HG03064 (cell line): ENCODE results near the gene CCDC47.
"Not testable (repeated sequence)": the region's sequence is repeated elsewhere in the genome, so short reads cannot be mapped to it uniquely, and the experiment has no call there.

ENCODE experiments used
- ATAC-seq: cut with Tn5 transposase; IDR thresholded peaks from one replicate; pipeline ENCODE4 v1.9.1; 2021; ENCODE audit warnings: low read depth; ENCODE audit not compliant: unreplicated experiment

CCDC47 gene, protein sequence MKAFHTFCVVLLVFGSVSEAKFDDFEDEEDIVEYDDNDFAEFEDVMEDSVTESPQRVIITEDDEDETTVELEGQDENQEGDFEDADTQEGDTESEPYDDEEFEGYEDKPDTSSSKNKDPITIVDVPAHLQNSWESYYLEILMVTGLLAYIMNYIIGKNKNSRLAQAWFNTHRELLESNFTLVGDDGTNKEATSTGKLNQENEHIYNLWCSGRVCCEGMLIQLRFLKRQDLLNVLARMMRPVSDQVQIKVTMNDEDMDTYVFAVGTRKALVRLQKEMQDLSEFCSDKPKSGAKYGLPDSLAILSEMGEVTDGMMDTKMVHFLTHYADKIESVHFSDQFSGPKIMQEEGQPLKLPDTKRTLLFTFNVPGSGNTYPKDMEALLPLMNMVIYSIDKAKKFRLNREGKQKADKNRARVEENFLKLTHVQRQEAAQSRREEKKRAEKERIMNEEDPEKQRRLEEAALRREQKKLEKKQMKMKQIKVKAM

DNA sequence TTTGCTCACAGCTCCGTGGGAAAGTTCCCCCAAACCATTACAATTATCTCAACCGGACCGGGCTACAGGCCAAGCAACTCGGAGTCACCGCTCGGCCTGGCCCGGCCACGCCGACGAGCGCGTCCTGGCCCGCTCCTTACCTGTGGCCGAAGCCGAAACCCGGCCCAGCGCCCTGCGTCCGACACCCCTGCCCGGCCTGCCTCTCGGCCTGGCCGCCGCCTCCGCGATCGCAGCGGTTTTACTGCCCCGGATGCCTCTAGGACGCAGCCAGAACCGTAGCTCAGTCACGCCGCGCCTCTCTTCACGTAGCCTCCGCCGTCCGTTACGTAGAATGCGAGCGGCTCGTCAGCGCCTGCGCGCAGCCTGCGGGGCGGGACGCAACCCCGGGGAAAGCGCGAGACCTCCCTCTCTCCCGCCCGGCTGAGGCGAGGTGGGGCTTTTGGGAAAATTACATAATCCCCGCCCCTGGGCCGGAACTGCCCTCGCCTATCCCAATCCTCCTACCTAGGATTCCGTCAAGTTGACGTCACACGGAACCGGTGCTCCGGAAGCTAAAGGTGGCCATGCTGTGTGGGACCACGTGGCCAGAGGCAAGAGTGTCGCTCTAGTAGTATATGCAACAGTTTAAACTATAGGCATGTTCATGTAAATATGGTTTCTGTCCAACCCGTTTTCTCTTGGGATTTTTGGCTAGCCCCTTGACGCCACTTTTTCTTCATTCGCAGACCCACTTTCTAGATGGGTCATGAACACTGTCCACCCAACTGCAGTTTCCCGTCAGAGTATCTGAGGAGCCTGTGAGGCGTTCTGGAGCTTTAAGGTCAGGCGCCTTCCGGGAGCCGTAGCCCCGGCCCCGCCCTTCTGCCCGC, at the start of gene CCDC47:
CCDC47 (minus strand) TSS at position 326 of the 869 bp plus-strand sequence. CDS start 7,422 bp downstream, outside the sequence.
- peak; percentile 93 for ATAC-seq

DNA sequence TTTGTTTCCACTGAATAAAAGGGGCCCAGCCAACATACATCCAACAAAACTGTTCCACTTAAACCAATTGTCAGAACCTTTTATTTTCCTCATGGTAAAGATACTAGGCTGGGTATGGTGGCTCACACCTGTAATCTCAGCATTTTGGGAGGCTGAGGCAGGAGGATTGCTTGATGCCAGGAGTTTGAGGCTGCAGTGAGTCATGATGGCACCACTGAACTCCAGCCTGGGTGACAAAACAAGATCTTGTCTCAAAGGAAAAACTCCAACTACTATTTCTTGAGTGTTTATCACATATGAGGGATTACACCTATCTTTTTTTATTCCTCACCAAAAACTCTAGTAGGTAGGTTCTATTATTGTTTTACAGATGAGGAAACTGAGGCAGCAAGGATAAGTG, 49.1 kb upstream of the CCDC47 start:
- ATAC-seq: no peak

DNA sequence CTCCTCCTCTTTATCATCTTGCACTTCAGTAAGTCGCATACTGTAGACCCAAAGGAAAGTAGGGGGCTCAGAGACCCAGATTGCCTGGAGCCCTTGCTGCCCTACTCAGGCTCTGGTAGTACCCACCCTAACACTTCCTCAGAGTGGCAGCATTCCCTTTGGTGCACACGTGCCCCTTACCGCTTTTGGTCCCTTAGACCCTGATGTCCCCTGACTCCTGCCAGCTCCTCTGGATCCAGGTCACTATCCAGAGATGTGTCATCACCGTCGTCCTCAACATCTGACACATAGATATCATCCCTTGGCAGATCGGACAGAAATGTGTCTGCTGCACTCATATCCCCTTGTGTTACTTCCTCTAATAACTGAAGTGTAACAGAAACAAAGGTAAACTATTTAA, 48.4 kb upstream of the CCDC47 start:
- ATAC-seq: no peak

DNA sequence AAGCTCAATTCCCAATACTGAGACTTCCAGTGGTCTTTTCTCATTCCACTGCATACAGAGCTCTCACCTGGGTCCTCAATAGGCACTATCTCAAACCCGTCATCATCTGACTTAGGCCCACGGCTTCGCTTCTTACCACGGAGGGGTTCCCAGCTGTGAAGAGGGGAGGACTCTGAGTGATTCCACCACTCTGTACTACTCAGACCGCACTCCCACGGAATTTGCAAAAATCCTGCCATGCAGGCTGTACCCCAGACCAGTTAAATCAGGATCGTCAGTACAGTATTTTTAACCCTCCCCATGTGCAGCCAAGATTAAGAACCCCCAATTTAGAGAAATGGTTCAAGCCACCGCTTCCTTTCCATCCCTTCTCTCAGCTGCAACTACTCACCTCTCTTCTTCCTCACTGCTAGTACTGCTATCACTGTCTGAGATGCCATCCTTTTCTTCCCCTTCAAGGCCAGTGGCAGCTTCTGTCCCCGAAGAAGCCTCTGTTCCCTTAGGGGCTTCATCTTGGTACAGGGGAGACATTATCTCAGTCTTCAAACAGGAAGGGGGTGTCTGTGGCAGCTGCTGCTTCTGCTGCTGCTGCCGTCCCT, 47.7 kb upstream of the CCDC47 start:
- ATAC-seq: no peak

DNA sequence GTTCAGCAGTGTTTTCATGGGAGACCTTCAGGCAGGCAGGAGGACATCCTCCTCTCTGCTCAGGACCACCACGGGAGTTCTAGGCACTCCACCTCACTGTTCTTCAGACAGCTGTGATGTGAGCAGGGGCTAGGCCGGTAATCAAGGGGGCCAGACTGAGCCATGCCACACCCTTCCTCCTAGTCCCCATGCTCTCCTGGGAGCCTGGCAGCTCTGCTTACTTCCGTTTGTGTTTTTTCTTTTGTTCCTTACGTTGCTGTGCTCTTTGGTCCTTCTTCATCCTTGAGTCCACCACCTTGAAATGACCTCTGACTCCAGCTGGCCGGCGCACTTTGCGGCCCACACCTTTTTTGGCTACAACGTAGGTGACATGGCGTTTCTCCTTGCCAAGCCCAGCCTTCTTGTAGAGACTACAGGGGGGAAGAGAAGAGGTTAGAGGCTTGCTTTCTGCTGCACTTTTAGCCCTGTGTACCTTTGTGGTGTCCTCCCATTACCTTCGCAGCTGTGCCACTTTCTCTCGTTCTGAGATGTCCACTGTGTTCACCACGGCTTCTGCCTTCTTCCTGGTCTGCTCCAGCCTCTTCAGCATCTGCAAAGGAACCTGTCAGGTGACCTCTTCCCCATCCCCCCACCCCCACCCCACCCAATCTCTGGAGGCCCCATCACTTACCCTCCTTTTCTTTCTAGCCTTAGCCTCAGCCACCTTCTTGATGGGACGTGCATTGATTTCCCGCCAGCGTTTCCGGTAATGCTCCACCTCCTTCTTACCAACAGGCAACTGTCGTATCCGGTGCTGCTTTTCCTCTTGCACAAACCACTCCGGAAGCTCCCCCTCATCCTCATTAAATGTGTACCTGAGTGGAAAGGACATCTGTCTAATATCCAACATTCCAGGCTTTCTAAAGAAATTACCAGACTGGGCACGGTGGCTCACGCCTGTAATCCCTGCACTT, 46.5 kb upstream of the CCDC47 start:
- no peak for ATAC-seq

DNA sequence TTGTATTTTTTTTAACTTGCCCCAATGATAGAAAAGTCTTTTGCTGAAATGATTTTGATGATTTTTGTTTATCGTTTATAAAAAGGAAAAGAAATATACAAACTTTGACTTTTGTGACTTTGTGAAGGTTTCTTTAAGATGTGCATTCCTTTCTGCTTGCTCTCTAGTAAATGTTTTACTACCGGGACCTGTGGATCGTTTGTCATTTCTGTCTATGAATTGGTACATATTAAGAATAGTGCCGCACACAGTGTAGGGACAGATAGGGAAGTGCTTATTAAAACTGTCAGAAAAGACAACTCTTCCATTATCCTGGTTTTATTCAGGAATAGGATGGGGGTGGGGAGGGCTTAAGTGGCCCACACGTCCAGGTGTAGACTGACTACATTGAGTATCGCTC, 45.7 kb upstream of the CCDC47 start:
- no peak for ATAC-seq

DNA sequence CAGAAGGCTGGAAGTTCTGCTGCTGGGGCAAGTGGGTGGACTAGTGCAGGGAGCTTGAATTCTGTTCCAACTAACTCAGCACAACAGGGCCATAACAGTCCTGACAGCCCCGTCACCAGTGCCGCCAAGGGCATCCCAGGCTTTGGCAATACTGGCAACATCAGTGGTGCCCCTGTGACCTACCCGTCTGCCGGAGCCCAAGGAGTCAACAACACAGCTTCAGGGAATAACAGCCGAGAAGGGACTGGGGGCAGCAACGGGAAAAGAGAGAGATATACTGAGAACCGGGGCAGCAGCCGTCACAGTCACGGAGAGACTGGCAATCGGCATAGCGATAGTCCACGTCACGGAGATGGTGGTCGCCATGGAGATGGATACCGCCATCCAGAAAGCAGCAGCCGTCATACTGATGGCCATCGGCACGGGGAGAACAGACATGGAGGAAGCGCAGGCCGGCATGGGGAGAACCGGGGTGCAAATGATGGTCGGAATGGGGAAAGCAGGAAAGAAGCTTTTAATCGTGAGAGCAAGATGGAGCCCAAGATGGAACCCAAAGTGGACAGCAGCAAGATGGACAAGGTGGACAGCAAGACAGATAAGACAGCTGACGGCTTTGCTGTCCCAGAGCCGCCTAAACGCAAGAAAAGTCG, 44.5 kb upstream of the CCDC47 start:
- ATAC-seq: no peak

DNA sequence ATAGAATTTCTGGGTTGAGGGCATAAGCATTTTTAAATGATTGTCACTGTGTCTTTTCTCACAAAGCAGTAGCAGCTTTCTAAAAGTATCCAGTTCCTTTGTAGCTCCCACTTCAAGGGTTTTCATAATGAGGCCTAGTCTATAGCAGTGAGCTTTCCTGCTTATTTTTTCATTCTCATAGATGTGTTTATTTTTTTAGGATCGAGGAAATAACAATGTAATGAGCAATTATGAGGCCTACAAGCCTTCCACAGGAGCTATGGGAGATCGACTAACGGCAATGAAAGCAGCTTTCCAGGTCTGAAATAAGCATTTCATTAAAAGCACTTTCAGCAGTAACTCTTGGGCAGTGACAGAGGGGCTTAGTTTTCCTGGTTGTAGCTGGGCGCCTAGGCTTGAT, 43.3 kb upstream of the CCDC47 start:
- no peak for ATAC-seq

DNA sequence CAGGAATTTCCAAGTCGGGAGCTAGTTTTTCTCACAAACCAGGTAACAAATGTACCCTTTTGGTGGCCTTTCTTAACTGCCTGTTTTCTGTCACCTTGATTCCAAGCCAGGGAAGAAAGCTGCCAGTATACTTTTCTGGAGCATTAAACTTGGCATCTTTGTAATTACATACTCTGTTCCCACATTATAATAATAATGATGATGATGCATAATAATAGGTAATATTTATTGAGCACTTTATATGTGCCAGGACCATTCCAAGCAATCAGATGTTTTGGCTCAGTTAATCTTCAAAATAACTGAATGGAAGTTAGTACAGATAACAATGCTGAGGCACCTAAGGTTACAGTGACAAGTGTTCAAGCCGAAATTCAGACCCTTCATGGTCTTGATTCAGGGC, 42.7 kb upstream of the CCDC47 start:
- ATAC-seq: no peak

DNA sequence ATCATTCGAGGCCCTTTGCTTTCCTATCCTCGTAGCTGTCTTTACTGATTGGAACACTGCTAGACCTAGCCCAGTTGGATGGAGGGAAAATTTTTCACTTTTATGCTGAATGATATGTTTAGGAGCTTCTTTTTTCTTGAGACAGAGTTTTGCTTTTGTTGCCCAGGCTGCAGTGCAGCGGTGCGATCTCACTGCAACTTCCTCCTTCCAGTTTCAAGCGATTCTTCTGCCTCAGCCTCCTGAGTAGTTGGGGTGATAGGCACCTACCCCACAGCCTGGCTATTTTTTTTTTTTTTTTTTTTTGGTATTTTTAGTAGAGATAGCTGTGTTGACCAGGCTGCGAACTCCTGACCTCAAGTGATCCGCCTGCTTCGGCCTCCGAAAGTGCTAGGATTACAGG, 36.6 kb upstream of the CCDC47 start:
- no peak for ATAC-seq

DNA sequence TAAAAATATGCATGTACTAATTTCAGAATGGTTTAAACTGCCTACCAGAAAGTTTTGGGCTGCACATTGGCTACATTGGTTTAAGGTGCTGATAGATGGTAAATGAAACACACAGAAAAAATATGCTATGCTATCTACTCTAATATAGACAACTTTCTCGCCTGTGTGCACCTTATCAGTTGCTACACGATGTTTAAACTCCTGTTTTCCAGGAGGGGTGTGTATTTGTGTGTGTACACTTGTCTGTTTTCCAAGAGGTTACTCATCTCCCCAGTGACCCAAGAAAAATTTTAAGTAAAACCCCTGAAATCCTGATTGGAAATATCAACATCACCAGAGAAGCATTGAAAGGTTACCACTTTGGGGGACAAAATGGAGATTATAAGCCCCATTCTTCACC, 32.2 kb upstream of the CCDC47 start:
- no peak for ATAC-seq

DNA sequence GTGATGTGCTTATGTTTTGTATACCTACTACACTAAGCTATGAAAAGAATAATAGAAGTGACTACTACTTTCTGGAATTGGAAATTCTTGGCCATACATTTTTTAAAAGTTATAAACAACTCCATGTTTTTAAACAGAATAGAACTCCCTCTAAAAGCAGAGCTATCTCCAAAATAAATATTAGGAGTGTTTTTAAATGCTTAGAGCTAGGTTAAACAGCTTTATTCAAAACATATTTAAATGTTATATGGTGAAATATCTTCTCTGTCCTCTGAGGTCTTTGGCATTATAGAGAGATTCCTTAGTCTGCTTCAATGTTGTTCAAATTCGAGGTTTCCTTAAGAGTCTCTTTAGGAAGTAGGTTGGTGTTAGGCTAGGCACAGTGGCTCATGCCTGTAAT, 30.9 kb upstream of the CCDC47 start:
- ATAC-seq: no peak

DNA sequence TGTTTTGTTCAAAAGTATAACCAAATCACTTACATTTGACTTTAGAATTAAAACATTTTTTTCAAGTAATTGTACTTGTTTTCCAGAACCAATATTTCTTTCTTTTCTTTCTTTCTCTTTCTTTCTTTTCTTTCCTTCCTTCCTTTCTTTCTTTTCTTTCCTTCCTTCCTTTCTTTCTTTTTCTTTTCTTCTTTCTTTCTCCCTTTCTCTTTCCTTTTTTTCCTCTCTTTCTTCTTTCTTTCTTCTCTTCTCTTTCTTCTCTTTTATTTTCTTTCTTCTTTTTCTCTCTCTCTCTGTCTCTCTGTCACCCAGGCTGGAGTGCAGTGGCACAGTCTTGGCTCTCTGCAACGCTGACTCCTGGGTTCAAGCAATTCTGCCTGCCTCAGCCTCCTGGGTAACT, 27.4 kb upstream of the CCDC47 start:
- no peak for ATAC-seq

DNA sequence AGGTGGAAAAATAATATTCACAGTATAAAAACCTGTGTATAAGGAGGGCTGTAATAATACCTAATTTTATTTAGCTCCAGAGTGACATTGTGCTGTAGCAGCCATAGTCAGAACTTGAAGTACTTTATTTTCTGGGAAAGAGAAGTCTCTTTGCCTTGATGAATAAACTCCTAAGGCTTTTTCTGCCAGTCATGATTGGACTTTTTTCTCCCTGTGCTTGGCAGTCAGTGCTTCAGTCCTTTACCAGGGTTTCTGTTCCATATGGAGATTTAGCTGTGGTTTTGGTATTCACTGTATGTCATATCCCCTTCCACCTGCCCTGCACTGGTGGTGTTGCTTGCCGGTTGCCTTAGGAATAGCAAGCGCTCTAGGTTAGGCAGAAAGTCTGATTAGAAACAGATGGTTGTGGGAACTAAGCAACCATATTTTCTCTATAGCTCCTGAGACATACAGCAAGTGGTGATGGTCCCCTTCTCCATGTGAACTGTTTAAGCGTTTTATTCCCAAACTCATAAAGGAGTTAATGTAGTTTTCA, 25.2 kb upstream of the CCDC47 start:
- no peak for ATAC-seq

DNA sequence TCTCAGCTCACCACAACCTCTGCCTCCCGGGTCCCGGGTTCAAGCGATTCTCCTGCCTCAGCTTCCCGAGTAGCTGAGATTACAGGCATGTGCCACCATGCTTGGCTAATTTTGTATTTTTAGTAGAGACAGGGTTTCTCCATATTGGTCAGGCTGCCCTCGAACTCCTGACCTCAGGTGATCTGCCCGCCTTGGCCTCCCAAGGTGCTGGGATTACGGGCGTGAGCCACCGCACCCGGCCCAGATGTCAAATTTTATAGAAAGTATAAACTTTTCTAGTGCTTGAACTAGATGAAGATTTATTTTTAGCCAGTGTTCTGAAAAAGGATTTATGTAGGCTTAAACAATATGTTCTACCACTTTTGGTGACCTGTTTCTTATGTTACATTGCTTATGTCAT, 23.0 kb upstream of the CCDC47 start:
- not testable (repeated sequence) for ATAC-seq

DNA sequence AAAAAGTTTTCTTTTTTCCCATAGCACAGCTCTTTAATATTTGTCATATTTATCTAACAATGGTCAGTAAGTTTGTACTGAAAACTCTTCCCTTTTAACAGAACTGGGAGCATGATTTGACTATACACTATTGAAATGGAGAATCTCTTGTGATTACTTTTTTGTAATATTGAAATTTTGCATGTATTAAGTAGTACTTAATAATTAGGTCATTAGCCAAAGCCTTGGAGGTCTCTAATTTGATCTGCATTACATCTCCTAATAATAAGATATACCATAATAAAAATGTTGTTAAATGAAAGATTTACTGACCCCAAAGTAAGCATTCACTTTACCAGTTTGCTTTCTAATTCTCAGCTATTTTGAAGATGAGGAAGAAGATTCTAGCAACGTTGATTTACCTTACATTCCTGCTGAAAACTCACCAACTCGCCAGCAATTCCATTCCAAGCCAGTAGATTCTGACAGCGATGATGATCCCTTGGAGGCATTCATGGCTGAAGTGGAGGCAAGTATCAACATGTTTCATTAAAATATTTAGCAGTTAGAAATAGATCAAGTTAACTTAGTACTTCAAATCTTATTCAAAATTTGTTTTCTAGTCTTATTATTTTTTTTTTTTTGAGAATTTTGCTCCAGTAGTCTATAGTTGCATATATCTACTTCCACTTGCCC, 18.8 kb upstream of the CCDC47 start:
- no peak for ATAC-seq

DNA sequence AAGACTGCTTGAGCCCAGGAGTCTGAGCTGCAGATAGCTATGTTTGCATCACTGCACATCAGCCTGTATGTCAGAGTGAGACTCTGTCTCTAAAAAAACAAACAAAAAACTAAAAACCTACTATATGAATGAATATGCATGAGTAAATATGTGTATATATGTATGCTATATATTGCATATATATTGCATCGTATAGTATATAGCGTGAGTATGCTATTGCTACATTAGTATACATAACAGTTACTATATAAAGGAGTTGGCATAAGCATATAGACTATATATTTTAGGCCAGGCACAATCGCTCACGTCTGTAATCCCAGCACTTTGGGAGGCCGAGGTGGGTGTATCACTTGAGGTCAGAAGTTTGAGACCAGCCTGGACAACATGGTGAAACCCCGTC, 16.7 kb upstream of the CCDC47 start:
- ATAC-seq: no peak

DNA sequence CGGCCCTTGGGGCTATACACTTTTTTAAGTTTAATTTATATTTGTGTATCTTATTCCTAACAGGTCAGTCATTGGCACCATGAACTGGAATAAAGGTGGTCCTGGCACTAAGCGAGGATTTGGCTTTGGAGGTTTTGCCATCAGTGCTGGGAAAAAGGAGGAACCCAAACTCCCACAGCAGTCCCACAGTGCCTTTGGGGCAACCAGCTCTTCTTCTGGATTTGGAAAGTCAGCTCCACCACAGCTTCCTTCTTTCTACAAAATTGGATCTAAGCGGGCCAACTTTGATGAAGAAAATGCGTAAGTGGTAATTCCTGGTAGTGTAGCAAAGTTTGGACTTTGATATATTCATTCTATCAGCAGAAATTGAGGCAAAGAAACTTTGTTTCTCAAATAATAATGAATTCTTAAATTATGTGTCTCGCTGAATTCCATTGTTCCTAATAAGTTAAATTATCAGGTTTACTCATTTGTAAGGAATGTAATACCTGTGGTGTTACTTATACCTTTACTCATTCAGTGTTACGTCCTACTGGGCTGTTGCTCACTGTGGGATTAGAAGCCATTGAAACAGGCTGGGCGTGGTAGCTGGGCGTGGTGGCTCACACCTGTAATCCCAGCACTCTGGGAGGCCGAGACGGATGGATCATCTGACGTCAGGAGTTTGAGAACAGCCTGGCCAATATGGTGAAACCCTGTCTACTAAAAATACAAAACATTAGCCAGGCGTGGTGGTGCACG, 13.7 kb upstream of the CCDC47 start:
- ATAC-seq: no peak
